GM23248 (cell line): Measurements from ENCODE around the gene RABGAP1L.

Experiments
- EZH2 ChIP-seq: fragments of 200-600 bp; sonication (generic); IDR thresholded peaks from 2 replicates; pipeline ENCODE4 v1.6.1; 2018; ENCODE audit warnings: antibody characterized with exemption, mild to moderate bottlenecking; ENCODE audit not compliant: insufficient read depth, poor library complexity, severe bottlenecking
- EZH2phosphoT487 ChIP-seq: fragments of 200-600 bp; sonication (generic); IDR thresholded peaks from 2 replicates; pipeline ENCODE4 v1.6.1; 2018; ENCODE audit warnings: antibody characterized with exemption, moderate library complexity, mild to moderate bottlenecking, low read depth; ENCODE audit not compliant: insufficient read depth

DNA sequence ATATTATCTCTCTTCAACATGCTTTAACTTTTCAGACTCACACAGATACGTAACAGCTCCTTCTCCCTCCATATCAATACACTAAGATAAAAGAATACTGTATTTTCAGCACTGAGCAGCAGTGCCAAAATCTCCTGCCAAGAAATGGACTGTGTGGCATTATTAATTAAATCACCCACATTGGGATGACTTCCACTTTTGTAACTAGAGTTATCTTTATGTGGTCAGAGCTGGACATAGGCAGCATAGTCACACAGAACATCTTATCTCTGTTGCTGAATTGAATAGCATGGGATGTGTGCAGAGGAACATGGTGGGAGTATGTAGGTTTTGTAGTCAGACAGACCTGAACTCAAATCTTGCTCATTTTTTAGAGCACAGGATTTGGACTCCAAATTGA is 799.1 kb downstream of the RABGAP1L start:
- TF ChIP-seq EZH2, result no peak
- no peak for TF ChIP-seq EZH2phosphoT487
